Stimulated activated CD4-positive, alpha-beta T cell treated with anti-CD3 and anti-CD28 coated beads, Interleukin-2, amount 100 ng/mL, for 24 hours (primary cell): ENCODE measurements around the gene C1QC.
A peak's percentile ranks its signal among the peaks of the same experiment; 100 is the strongest.

Source experiments
- DNase-seq, 2 donors: peaks; one replicate each; pipeline ENCODE4 v3.0.0-alpha.2; 2020

C1QC gene

GRCh38 chr1:22643381-22643780 lies at the start of gene C1QC:
Gene C1QC, plus strand, starts transcription at chr1:22643633. Its CDS starts 391 bp downstream, at chr1:22644024.
- no peak for DNase-seq

DNA sequence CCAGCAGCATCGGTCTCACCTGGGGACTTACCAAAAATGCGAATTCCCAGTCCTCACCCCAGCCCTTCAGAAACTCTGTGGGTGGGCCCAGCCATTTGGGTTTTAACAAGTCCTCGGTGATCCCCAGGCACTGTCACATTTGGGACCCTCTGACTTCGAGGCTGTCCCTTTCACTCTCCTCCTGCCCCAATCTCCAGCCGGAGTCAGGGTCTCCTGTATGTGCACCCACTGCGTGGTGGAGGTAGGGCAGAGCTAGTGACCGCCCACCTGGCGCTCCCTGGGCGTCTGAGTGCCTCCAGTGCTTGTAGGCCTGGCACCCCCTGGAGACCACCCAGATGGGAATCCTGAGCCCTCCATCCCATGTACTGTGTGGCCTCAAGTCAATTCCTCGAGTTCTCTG lies 49.0 kb upstream of the C1QC start:
- no peak for DNase-seq

- DNase-seq, result no peak
These were observed 48.3 kb upstream of the C1QC start for GRCh38 chr1:22595108-22595507.

GRCh38 chr1:22597301-22597965 lies 46.0 kb upstream of the C1QC start:
- no peak for DNase-seq

DNA sequence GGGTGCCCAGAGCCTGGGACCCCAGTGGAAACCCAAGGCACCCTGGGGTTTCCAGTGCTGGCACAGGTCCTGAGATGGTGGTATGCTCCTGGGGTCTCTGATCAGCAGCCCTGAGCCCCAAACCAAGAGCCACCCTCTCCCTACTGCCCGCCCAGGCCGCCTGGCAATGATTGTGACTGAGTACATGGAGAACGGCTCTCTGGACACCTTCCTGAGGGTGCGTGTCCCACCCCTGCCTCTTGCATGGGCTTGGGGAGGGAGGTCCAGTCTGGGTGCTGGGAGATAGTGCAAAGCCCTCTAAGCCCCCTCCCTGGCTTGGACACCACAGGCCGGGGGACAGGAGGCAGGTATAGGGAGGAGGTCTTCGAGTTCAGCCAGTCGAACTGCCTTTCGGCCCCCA lies 45.4 kb upstream of the C1QC start:
- DNase-seq, result no peak

DNA sequence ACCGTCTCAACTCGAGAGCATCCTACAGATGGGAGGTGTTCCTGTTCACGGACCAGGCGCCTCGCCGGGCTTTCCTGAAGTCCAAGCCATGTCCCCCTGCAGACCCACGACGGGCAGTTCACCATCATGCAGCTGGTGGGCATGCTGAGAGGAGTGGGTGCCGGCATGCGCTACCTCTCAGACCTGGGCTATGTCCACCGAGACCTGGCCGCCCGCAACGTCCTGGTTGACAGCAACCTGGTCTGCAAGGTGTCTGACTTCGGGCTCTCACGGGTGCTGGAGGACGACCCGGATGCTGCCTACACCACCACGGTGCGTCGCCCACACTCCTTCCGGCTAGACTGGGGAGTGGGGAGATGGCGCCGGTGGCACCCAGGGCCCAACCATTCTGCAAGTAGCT lies 44.7 kb upstream of the C1QC start:
- DNase-seq, result no peak

GRCh38 chr1:22600071-22600816 lies 43.2 kb upstream of the C1QC start:
- no peak for DNase-seq

DNA sequence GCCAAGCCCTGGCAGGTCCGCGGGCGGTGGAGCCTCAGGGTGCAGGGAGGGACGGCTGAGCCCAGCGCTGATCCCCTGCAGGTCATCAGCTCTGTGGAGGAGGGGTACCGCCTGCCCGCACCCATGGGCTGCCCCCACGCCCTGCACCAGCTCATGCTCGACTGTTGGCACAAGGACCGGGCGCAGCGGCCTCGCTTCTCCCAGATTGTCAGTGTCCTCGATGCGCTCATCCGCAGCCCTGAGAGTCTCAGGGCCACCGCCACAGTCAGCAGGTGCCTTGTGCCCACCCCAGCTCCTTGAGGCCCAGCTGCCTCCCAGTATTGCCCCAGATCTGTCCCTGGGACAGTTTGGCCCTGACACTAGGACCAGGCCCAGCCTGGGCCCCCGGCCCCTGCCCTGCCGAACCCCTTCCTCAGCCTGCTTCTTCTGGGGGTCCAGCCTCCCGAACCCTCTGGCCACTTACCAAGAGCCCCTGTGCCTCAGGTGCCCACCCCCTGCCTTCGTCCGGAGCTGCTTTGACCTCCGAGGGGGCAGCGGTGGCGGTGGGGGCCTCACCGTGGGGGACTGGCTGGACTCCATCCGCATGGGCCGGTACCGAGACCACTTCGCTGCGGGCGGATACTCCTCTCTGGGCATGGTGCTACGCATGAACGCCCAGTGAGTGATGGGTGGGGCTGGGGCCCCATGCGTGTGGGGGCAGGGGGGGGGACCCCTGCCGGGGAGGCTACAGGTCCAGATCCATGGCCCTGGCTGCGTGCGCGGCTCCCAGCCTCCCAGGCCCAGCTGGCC lies 42.4 kb upstream of the C1QC start:
- DNase-seq, result no peak

DNA sequence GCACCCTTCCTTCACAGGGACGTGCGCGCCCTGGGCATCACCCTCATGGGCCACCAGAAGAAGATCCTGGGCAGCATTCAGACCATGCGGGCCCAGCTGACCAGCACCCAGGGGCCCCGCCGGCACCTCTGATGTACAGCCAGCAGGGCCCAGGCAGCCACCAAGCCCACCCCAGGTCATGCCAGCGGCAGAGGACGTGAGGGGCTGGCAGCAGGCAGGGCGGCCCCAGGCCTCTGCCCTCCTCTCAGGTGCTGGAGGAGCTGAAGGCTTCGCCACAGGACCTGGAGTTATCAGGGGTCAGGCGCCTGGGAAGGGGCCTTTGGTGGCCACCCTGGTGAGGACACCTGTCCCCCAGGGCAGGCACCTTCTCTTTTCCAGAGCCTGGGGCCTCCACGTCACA lies 41.8 kb upstream of the C1QC start:
- DNase-seq, result no peak

- no peak for DNase-seq
These were observed 41.2 kb upstream of the C1QC start for GRCh38 chr1:22602060-22602740.

GRCh38 chr1:22606161-22606560 lies 37.3 kb upstream of the C1QC start:
- DNase-seq, result no peak

- DNase-seq, result no peak
These were observed 36.3 kb upstream of the C1QC start for GRCh38 chr1:22607154-22607553.

GRCh38 chr1:22608361-22608760 lies 35.1 kb upstream of the C1QC start:
- no peak for DNase-seq

DNA sequence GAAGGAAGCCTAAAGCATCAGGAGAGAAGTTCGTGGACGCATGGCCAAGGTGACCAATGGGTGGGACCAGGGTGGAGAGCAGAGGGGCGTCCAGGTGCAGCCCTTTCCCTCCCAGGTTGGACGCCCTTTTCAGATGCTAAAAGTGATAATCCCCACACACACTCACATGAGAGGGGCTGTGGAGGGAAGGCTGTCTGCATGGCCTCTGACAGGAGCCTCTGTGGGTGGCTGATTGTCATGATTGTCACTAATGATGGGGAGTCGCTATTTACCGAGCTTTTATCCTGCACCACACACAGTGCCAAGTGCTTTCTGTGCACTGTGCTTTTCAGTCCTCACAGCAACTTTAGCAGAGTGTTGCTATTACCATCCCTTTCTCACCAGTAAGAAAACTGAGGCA lies 34.1 kb upstream of the C1QC start:
- DNase-seq, result no peak

DNA sequence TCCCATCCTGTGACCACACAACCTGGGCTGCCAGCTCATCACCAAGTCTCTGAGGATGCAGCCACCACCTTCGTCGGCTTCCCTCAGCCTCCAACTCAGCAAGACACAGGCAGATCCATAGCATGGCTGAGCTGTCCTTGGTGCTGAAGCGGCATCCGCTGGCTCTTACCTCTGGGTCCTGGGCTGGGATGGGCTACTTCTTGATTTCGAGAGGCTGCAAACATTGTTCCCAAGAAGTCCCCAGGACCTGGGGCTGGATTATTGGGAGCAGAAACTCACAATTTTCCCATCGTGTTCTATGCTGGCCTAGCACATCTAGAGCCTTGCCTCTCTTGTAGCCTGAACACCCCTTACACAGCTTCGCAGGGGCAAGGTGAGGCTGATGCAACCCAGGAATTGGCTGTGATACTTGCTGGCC lies 31.9 kb upstream of the C1QC start:
- peak; percentile 23 to 35 for DNase-seq

DNA sequence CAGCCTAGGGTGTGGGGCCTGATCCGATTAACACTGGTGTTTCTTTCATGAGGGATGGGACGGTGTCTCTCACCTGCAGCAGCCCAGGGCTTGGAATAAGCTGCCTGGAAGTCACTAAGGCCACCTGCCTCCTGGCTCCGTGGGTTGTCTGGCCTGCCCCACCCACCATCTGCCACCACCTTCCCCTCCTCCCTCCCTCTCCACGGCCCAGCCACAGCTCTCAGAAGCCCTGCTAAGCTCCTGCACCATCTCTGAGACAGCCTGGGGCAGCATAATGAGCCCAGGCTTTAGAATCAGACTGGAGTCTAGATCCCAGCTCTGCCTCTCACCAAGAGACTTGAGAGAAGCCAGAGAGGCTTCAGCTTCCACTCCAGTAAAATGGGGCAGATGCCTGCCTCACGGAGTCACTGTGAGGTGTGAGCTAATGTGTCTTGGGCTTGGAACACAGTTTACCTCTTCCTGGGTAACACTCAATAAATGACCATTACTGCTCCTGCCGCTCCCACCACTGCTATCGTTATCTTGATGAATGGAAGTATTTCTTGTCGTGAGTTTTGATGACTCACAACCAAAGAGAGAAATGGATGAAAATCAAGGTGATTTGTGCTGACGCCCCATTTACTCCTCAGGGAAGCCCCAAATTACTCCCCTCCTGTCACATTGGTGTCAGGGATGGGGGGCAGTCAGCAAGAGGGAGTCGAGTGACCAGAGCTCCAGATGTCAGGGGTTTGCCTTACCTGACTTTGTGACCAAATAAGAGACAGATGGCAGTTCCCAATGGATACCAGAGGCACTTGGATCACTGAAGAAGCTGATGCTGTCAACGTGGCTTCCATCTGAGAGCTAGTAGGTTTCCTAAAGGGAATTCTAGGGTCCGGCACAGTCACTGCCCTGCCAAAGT lies 30.5 kb upstream of the C1QC start:
- no peak for DNase-seq

GRCh38 chr1:22613572-22613918 lies 29.9 kb upstream of the C1QC start:
- no peak for DNase-seq

DNA sequence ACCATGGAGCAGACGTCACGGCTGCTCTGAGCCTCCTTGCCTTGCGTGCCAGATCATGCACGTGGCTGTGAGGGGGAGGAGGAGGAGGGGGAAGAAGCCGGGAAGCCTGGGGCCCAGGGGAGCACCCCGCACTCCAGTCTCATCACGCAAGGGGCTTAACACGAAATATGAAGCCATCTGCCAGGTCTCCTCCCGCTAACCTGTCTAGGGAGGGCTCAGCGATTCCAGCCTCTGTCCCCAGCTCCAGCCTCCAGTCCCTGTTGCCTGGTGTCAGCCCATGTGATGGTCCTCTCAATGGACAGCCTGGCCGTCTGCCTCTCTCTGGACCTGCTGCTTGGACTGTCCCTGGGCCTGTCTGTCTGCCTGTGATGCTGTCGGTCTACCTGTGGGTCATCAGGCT lies 29.5 kb upstream of the C1QC start:
- DNase-seq, result no peak

GRCh38 chr1:22615886-22616285 lies 27.5 kb upstream of the C1QC start:
- DNase-seq, result no peak

- DNase-seq, result no peak
These were observed 26.9 kb upstream of the C1QC start for GRCh38 chr1:22616571-22616970.

GRCh38 chr1:22618056-22618455 lies 25.4 kb upstream of the C1QC start:
- no peak for DNase-seq

DNA sequence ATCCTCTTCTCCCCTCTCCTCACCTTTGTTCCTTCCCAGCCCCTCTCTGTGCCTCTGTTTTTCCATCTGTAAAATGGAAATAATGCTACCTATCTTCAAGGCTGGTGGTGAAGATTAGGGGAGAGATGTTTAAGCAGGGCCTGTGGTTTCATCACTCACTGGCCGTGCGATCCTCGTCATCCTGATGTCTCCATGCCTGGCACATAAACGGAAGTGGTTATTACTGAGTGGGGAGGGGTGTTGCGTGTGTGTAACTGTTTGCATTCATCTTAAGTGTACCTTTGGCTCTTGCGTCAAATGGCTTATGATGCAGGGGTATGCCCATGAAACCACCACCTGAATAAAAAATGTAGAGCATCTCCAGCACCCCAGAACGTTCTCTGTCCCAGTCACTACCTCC lies 24.2 kb upstream of the C1QC start:
- DNase-seq, result no peak
